GM19240 (cell line): ENCODE measurements around the gene WDR64.

Experiments
- DNase-seq: peaks from one replicate; pipeline ENCODE4 v3.0.0; 2011; ENCODE audit warnings: low spot score; ENCODE audit not compliant: insufficient read length

Gene WDR64

DNA sequence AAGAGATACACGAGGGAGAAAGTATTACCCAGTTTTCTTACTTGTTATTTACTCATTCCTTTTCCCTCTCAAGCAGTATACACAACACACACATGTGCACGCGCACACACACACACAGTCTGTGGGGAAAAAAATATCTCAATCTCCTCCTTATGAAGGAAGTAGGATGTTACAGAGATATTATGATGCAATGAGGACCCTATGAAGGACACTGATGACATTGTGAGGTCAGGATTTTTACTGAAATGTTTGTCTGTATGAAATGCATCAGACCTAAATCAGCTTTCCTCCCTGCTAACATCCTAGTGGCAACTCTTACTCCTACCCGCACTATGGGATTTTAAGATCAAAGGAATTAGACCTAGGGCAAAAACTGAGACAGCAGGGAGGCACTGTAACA lies at the start of gene WDR64:
WDR64 (plus strand) TSS at position 270 of the 400 bp plus-strand sequence. CDS start 204 bp downstream, outside the sequence.
- DNase-seq = no peak

DNA sequence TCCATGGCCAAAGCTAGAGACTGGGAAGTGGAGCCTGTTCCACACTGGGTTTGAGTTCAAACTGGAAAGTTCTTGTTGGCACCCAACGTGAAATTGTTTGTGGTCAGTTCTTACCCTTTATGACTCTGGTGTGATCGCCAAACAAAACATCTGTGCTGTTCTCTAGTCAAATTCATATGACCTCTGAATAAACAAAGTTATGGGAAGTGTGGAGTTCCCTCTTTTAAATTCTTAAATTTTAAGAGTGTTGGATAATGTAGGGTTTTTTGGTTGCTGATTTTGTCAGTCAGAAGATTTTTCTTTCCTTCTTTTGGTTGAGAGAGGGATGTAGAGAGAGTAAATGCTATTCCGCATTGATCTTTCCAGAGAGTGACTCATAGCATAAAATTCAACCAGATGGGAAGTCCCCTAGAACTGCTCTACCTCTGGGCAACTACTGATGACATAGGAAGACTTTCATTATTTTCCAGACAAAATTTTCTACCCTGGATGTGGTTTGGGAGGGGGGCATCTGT lies 48.3 kb upstream of the WDR64 start:
- DNase-seq = no peak

DNA sequence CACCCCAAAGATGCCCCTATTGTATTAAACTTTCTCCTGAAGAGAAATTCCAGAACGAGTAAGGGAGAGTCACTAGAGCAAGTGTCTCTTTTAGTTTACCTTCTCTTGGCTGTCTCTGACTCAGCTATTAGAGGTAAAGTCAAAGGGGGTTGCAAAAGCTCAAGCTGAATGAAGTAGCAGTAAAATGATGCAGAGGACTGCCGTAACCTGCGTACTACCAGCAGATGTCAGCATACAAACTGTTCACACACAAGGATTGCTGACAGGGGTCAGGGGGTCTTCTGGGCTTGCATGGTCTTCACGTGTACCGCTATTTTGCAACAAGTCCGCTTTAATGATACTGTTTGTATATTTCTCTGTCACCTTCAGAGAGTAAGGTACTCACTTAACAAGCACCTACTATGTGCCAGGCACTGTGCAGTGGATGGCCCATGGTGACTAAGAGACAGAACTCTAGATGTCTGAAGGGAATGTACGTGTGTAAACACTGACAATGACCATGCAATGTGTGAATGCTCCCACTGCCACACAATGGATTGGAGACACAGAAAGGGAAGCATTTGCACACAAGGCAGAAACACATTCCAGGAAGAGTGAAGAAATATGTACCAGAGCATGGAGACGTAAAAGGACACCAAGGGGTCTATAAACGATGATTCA lies 46.8 kb upstream of the WDR64 start:
- no peak for DNase-seq

DNA sequence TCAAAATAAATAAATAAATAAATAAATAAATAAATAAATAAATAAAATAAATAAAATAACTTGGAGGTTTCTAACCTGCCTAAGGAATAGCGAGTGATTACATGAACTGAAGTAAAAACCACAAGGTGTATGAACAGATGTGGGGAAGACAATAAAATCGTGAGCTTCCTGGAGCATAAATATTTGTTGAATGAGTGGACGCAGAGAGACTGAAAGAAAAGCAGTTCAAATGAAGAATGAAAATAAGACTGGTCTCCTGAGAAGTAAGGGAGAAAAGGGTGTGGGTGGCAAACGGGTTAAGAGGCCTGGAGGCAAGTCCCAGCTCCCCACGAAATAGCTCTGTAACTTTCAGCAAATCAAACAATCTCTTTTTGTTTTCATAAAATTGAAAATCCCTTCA lies 45.5 kb upstream of the WDR64 start:
- no peak for DNase-seq

DNA sequence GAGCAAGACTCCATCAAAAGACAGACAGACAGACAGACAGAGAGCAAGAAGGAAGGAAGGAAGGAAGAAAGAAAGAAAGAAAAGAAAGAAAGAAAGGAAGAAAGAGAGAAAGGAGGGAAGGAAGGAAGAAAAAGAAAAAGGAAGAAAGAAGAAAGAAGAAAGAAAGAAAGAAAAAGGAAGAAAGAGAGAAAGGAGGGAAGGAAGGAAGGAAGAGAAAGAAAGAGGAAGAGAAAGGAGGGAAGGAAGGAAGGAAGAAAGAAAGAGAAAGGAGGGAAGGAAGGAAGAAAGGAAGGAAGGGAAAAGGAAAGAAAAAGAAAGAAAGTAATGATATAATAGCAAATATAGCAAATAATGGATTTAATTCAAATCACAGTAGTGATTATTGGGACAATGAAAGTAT lies 44.6 kb upstream of the WDR64 start:
- DNase-seq = no peak

DNA sequence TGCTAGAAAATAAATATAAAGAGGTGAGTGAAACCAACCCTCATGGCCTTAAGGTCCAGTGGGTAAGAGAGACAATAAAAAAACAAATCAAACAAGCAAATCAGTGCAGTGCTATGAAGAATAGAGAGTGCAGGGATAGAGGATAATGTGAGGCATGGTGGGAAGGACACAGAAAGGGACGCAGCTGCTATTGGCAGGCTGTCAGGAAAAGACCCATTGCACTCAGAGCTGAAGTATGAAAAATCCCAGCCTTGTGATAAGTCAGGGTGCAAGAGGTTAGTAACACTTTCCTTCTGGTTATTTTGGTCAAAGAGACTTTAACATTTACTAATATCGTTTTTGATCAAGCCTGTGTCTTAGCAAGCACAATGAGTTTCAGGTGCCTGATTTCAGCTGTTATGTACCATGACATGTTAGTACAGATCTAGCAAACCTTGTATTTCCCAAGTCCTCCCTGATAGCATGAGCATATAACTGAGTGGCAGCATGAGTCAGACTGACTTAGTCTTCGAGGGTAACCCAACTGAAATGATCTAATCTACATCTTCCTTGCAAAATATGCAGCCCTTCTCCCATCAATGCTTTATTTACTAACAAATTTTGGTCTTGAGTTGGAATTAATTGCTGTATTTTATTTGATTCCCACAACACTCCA lies 43.6 kb upstream of the WDR64 start:
- DNase-seq = no peak

DNA sequence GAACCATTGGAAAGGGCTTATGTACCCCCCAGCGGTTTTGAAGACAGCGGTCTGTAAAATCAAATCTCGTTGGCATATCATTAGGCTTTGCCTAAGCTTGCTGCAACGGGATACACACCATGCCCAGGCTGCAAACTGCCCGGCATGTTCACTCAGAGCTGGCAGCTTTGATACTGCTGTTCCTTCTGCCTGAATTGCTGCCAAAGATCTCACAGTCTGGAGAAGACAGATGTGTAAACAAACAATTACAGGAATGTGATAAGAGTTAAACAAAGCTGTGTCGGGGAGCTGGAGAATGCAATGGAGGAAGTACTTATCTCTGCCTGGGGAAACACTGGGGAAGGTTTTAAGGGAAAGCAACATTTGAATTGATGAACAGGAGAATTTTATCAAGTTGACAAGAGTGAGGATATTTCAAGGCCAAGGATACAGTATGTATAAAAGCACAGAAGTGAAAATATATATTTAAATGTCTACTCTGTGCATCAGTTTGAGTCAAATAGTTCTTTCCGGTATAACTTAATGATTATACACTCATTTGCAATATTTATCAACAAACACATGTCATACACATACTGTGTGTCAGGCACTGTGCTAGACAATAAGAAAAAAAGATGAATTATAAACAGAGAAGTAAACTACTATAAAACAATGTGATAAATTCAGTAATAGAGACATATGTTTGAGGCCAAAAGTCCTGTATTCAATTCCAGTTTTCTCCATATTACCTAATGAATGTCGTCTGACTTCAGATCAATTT lies 41.8 kb upstream of the WDR64 start:
- DNase-seq = no peak

DNA sequence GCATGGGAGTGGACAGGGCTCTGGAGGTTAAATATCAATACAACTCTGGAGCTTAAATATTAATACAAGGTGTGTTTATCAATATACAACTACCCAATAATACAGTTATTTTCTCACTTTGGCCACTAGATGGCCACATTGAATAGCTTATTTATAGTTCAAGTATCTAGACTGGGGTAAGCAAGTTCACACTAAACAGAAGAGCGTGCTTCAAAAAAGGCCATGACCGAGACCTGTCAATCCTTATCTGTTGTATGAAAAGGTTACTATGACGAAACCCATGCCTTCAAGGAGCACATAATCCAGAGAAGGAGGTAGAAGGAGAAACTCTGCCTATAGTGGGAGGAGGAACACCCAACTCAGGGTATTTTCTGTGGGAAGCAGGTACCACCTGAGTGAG lies 41.0 kb upstream of the WDR64 start:
- peak; percentile 41 for DNase-seq

DNA sequence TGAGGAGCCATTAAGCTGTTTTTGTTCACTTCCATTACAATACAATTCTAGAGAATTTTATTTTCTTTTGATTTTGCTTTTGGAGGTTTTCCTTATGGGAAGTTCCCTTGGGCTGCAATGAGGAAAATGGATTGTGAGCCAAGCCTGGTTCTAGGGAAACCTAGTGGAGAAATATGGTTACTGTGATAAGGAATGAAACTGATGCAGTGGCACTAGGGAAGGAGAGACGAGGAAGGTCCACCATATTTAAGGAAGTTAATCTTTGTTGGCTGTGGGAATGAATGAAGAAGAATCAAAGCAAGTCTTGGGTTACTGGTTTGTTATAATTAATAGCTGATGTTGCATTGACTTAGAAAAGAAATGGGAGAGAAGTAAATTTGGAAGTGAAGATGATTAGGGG lies 40.3 kb upstream of the WDR64 start:
- DNase-seq = no peak

DNA sequence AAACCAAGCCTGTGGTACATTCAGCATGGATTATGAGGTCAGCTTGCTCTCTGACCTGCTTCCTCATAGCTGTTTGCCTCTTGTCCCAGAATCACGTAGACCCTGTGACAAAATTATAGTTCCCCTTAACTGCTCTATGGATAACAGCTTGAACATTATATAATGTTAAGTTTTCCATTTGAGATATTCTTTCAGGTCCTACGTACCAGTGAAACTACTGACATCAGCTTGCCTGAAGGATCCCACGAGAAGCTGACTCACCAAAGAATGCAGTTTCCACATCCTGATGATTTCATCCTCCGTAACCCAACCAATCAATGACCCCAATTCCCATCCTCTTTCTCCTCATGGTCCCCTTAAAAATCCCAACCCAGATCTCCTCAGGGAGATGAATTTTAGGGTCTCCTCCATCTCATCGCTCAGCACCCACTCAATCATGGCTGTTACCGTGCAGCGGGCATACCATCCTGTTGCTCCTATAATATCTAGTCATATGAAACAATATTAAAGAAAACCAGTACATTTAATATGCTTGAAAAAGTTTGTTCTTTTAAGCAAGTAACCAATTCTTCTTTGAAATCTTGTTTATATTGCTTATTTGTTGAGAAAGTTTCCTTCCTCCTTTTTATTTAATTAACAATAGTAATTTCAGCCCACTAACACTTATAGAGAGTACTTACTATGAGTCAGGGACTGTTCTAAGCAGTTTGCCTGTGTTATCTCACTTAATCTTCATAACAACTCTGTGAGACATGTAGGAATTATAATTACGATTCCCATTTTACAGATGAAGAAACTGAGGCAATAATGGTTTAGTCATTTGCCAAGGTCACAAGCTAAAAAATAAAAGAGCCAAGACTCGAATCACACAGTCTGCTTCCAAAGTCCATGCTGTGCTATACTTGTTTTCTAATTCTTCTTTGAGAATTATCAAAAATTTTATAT lies 39.3 kb upstream of the WDR64 start:
- DNase-seq = no peak

DNA sequence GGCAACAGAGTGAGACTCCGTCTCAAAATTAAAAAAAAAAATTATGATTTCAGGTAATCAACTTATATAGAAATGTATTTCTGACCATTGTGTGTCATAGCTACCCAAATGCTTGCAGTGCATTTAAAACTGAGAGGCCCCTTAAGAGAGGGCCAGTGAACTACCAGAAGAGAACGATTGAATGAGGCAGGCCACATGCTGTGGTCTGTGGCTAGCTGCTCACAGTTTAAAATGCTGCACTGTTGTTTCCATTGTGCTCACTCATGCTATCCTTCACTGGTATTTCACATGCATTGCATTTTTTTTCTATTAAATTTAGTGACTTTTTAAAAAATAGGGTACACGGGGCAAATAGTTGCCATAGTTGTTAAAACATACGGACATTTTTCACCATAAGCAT lies 37.9 kb upstream of the WDR64 start:
- DNase-seq = no peak

DNA sequence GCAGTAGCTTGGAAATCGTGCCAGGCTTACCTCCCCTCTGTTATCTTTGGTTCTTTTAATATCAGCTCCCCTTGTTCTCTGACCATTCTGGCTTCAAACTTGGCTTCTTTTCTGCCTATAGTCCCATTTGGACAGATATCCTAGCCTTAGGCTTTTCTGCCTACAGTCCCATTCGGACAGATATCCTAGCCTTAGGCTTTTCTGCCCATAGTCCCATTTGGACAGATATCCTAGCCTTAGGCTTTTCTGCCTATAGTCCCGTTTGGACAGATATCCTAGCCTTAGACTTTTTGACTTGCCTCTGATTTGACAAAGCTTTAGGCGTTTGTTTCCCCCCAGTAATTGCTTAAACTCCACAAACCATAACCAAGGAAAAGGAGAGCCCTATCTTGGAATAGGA lies 37.5 kb upstream of the WDR64 start:
- no peak for DNase-seq

DNA sequence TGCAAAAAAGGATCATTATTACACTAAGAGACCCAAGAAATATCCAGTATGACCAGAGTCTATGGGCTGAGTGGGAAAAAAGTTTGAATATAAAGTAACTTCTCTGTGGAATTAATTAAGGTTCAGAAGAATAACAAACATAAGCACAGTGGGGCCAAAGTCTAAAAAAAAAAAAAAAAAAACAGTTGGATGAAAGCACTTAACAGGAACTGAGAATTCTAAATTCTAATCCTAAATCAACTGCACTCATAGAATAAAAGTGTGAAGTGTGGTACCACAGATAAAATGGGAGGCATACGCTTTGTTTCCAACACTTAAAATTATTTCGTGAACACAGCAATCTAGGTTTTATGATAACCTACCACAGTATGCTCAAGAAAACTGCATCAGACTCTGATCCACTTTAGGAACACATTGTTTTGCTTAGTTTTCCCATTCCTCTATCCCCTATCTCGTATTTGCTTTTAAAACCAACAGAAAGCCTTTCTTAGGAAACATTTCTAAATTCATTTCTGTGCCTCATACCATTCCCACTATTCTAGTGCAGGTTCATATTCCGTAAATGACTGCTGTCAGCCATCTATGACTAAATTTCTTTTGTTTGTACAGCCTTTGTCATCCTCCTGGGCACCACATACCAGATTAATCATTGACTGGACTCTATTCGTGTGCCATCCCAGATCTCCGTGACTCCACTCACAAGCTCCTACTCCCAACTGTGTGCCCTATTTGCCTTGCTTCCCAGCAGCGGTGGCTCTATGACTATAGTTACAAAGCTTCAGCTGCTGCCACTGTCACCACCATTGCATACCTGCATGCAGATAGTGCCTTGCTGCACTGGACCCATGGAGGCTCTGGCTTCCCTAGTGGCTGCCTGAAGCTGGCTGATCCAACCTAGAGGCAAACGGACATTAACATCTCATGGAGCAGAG lies 36.8 kb upstream of the WDR64 start:
- no peak for DNase-seq

DNA sequence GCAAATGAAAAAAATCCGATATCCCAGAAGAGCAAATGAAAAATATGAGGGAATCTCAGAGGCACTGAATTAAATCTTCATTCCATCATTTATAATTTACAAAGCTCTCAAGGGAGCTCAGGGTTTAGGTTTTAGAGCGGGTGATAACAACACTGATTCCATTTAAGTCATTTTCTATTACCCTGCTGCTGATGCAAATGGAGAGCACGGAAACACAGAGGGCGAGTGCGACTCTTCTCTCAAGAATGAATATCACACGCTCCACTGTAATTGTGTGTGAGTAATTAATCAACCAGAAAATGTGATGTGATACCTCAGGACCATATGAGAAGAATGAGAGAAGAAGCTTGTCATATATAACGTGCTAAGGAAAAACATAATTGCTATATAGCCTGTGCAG lies 34.7 kb upstream of the WDR64 start:
- no peak for DNase-seq

DNA sequence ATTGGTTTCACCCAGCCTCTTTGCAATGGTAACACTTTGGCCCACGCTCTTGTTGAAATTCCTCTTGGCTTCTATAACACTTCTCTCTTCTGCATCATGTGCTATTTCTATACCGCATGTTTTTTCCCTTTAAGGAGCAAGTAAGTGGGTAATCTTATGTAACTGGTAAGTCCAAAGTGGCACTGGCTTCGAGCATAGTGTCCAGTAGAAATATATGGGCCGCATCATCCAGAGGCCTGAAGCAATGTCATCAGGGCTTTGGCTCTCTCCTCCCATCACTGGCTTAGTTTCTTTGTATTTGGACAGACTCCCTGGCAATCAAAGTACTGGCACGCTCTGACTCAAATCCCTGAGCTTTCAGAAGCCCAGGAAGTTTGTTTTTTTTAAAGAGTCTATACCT lies 29.4 kb upstream of the WDR64 start:
- no peak for DNase-seq

DNA sequence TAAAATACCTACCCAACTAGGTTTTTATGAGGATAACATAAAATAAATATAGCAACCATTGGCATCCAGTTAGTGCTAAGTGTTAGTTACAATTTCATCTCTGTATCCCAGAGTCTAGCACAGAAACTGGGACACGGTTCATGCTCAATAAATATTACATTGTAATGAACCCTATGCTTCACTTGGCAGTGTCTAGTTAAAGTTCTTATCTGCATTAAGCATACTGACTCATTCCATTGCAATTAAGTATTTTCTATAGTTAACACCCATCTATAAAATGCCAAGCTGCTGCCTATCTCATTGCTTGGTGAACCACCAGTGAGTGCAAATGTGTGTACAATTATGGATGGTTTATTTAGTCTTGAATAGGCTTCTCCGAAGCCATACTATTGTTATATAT lies 27.1 kb upstream of the WDR64 start:
- no peak for DNase-seq

DNA sequence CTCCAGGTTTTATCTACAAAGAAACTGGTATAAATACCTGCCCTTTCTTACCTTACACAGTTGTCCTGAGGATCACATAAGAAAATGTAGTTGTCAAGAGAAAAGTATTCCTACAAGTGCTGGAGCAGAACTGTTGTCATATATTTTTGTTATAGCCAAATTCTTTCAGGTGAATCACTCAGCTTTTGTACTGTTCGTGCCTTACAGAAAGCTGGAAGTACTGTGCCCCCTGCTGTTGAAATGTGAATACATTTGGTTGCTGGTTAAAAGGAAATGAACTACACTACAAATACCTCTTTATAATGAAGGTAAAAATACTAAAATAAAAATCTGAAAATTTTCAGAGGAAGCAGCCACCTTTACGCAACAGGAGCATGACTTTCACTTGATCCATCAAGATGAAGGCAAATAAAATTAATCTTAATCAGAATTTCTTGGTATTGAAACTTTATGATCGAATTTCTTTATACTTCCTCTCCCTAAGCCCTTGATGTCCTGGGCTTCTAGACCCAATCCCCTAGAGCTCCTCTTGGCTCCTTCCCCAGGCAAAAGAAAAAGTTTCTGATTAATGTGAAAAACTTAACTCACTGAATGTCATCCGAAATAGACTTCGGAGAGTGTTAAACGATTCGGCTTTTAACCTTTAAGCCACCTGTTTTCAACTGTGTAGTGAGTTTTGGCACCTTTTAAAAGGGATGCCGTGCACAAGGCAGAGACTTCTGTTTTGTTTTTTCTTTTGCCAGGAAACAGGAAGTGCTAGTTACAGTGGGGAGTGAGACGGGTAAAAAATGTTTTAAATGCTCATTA lies 24.4 kb upstream of the WDR64 start:
- peak; percentile 25 for DNase-seq

DNA sequence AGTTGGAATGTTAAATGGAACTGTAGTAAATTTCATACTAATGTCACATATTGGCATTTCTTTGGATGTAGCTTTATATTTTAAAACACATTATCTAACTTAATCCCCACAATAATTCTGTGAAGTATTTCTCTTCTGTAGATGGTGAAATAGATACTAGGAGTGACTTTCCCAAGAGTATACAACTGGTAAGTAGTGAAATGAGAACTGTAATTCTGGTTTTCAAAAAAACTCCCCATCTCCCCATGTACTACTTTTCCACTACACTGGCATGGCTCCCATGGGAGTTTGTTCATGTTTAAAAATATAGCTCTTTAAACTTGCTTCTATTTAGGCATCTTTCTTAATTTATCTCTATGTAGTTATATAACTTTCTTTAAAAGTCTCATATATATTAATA lies 22.1 kb upstream of the WDR64 start:
- no peak for DNase-seq

DNA sequence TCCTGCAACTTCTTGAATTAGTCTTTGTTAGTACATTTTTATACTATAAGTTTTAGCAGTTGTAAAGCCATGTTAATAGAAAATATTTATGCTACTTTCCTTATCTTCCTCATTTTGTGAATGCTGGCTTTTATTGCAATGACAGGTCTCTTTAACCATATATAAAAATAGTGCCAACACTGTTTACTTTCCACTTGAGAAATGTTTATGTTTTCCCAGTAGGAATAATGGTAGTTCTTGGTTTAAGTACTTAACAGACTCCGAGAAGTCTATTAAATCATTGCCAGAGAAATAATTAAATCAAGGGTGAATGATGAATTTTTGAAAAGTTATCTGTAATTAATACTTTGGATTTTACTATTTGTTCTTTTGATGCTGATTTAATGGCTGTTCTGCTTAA lies 21.6 kb upstream of the WDR64 start:
- no peak for DNase-seq
